IPS-18c (cell line): ENCODE measurements around the gene CHRNB4.
A peak's percentile ranks its signal among the peaks of the same experiment; 100 is the strongest.
"Not testable (repeated sequence)": the region's sequence is repeated elsewhere in the genome, so short reads cannot be mapped to it uniquely, and the experiment has no call there.

Source experiments
- H3K4me3 ChIP-seq: 2 replicates; pipeline ENCODE4 v1.7.0; 2013; ENCODE audit warnings: low read depth, mild to moderate bottlenecking, low read length, moderate library complexity; ENCODE audit not compliant: insufficient read depth
- H3K9me3 ChIP-seq: one replicate; pipeline ENCODE4 v1.6.1; 2013; ENCODE audit warnings: mild to moderate bottlenecking, low read length, moderate library complexity; ENCODE audit not compliant: control insufficient read depth, insufficient read depth

CHRNB4 gene, protein sequence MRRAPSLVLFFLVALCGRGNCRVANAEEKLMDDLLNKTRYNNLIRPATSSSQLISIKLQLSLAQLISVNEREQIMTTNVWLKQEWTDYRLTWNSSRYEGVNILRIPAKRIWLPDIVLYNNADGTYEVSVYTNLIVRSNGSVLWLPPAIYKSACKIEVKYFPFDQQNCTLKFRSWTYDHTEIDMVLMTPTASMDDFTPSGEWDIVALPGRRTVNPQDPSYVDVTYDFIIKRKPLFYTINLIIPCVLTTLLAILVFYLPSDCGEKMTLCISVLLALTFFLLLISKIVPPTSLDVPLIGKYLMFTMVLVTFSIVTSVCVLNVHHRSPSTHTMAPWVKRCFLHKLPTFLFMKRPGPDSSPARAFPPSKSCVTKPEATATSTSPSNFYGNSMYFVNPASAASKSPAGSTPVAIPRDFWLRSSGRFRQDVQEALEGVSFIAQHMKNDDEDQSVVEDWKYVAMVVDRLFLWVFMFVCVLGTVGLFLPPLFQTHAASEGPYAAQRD

GRCh38 chr15:78641102-78641748 lies at the start of gene CHRNB4:
CHRNB4 (minus strand) TSS chr15:78641210; CDS start chr15:78641133, 77 bp downstream.
- no peaks in the 10 kb centered on the region for H3K9me3 ChIP-seq

DNA sequence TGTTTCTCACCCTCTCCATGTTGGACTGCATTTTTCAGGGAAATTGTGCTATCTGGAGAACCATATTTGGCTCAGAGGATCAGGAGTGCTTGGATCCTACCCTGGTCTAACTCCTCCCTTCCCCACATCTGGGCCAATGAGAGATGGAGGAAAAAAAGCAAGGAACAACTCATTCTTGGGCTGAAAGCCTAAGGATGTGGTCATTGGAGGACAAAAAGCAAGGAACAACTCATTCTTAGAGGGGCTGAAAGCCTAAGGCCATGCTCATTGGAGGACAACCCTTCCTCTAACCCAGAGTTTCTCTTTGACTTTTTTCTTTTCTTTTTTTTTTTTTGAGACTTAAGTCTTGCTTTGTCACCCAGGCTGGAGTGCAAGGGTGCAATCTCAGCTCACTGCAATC lies 48.6 kb upstream of the CHRNB4 start:
- Histone ChIP-seq H3K4me3 (no peak overlapping the region), H3K9me3 (no peaks in the 10 kb centered on the region)

More at GRCh38 chr15:78641102-78641748, at the start of gene CHRNB4:
- peak within 1 kb of the TSS; percentile 77 for H3K4me3 ChIP-seq

GRCh38 chr15:78685925-78686324 lies 44.9 kb upstream of the CHRNB4 start:
- H3K4me3 ChIP-seq, result no peak overlapping the region
- no peaks in the 10 kb centered on the region for H3K9me3 ChIP-seq

GRCh38 chr15:78685159-78685921 lies 44.3 kb upstream of the CHRNB4 start:
- Histone ChIP-seq H3K4me3 (no peak overlapping the region), H3K9me3 (no peaks in the 10 kb centered on the region)

DNA sequence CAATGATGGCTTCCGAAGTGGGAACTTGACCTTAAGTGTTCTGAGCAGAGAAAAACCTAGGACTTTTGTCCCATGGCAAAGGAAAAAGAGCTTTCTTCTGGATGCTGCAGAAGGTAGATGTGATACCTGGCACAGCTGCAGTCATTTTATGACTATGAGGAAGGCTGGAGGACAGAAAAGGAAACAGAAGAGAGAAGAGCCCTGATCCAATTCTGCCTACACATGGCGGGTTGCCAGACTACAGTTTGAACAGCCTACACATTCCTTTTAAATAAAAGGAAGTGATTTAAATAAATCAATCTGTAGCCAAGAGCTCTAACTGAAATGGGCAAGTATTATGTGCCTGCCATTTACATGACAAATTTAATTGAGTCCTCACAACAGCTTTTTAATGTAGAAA lies 43.6 kb upstream of the CHRNB4 start:
- Histone ChIP-seq H3K9me3 (no peaks in the 10 kb centered on the region), H3K4me3 (no peak overlapping the region)

GRCh38 chr15:78683599-78683998 lies 42.6 kb upstream of the CHRNB4 start:
- not testable (repeated sequence) for H3K4me3 ChIP-seq, H3K9me3 ChIP-seq

GRCh38 chr15:78682693-78683410 lies 41.8 kb upstream of the CHRNB4 start:
- Histone ChIP-seq H3K9me3 (no peaks in the 10 kb centered on the region), H3K4me3 (no peak overlapping the region)

- Histone ChIP-seq H3K4me3 (no peak overlapping the region), H3K9me3 (no peaks in the 10 kb centered on the region)
Observed at GRCh38 chr15:78682004-78682651, 41.1 kb upstream of the CHRNB4 start.

- no peaks in the 10 kb centered on the region for H3K9me3 ChIP-seq
Observed at GRCh38 chr15:78681281-78682003, 40.4 kb upstream of the CHRNB4 start.

DNA sequence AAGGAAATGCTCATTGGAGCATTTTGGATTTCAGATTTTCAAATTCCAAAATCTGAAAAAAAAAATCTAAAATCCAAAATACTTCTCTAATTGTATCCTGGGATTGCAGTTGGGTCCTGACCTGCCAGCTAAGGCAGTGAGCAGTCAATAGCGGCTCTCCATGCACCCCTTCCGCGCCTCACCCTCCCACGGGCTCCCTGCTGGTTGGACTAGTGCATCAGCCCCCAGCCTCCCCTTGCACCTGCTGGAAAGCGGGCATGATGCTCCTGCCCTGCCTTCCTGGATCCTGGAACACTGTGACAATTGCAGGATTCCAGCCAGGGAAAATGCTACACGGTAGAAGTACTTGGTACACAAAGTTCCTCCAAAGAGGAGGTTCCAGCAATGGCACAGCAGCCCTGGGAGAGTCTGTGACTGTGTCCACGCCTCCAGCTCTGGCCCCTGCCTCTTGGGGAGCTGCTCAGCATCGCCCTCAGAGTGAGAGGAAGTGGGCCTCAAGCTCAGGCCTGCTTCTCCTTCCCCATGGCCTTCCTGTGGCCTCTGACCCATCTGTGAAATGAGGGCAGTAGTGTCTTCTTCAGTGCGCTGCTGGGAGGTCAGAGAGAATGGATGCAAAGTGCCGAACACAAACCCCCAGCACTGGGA lies 39.5 kb upstream of the CHRNB4 start:
- no peaks in the 10 kb centered on the region for H3K9me3 ChIP-seq
- no peak overlapping the region for H3K4me3 ChIP-seq

More at GRCh38 chr15:78681281-78682003, 40.4 kb upstream of the CHRNB4 start:
- H3K4me3 ChIP-seq, result no peak overlapping the region

DNA sequence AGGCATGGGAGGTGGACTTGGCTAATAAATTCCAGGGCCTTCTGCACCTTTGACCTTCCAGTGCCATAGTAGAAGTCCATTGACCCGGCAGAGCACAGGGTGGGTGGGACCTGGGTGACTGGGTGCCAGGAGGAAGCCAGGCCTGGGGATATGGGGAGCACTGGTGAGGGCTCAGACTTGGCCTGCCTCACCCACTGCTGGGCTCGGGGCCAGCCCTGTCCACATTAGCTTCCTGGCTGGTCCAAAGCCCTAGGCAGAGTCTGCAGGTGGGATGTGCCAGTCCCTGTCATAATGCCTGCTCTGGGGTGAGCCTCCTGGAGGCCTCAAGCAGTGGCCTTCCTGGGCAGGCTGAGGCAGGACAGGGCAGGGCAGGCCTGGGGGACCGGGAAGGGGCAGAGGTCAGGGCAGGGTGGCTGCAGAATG lies 38.1 kb upstream of the CHRNB4 start:
- no peaks in the 10 kb centered on the region for H3K9me3 ChIP-seq

DNA sequence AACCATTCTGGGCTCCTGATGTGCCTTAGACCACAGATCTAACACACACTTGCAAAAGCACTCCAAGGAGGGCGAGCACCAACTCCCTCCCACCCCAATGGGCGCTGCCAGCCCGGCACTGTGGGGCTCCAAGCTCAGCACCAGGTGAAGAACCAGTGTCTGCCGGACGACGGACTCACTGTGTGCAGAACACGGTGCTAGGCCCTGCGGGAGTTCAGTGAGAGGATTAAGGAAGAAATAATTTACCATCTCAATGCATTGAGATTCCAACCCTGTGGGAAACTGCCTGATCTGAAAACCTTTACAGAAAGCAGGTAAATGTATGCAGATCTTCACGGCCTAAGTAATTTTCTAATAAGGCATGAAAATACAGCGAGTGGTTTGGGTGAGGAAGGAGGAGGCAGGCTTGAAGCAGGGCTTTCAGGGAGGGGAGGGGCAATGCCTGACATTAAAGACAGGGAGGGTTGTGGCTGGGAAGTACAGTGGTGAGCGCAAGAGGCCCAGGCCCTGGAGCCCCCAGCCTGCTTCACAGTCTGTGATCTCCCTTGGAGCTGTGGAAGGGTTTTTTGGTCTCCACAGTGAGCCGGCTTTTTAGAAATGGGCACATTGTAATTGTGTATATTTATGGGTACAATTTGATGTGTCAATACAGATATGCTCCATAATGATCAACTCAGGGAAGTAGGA lies 35.6 kb upstream of the CHRNB4 start:
- Histone ChIP-seq H3K9me3 (no peaks in the 10 kb centered on the region), H3K4me3 (no peak overlapping the region)

More for the DNA sequence above, 38.1 kb upstream of the CHRNB4 start:
- H3K4me3 ChIP-seq, result no peak overlapping the region

- no peaks in the 10 kb centered on the region for H3K9me3 ChIP-seq
- no peak overlapping the region; the same call in 1 of the 2 replicates for H3K4me3 ChIP-seq
Observed at GRCh38 chr15:78675617-78676360, 34.8 kb upstream of the CHRNB4 start.

DNA sequence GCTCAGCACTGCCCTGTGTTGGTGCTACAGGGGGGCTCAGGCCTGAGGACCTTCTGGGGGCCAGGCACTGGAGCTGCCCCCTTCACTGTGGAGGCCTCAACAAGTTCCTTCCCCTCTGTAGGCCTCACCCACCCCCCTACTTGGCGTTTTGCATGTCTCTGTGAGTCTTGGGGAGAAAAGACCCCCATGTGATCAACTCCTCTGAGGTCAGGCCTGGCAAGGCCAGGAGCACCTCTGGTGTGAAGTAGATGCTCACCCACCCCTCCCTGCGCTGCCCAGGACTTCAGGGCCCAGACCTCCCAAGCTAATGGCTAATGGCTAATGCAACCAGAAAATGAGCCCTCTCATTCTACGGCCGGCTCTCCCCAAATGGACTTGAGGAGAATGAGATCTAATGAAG lies 34.2 kb upstream of the CHRNB4 start:
- Histone ChIP-seq H3K4me3 (no peak overlapping the region), H3K9me3 (no peaks in the 10 kb centered on the region)
